HG03442 (cell line): ENCODE data around the gene PIGK.
A peak's percentile ranks its signal among the peaks of the same experiment; 100 is the strongest.
"Not testable (repeated sequence)": the region's sequence is repeated elsewhere in the genome, so short reads cannot be mapped to it uniquely, and the experiment has no call there.

ENCODE experiments used
- ATAC-seq: cut with Tn5 transposase; IDR thresholded peaks from one replicate; pipeline ENCODE4 v1.9.1; 2021; ENCODE audit warnings: mild to moderate bottlenecking, moderate library complexity; ENCODE audit not compliant: unreplicated experiment

PIGK gene

GRCh38 chr1:77197351-77197750 is 21.9 kb downstream of the PIGK start:
- ATAC-seq, result no peak

GRCh38 chr1:77193951-77194350 is 25.3 kb downstream of the PIGK start:
- no peak for ATAC-seq

- ATAC-seq, result no peak
Observed at GRCh38 chr1:77188770-77189169, 30.5 kb downstream of the PIGK start.

- ATAC-seq, result not testable (repeated sequence)
Observed at GRCh38 chr1:77186907-77187306, 32.3 kb downstream of the PIGK start.

GRCh38 chr1:77182083-77182482 is 37.1 kb downstream of the PIGK start:
- ATAC-seq, result no peak

GRCh38 chr1:77179632-77180031 is 39.6 kb downstream of the PIGK start:
- ATAC-seq, result no peak

- ATAC-seq, result no peak
Observed at GRCh38 chr1:77175230-77175844, 43.9 kb downstream of the PIGK start.

- ATAC-seq, result no peak
Observed at GRCh38 chr1:77170687-77171086, 48.5 kb downstream of the PIGK start.

GRCh38 chr1:77168358-77168757 is 50.9 kb downstream of the PIGK start:
- no peak for ATAC-seq

GRCh38 chr1:77164434-77164944 is 54.7 kb downstream of the PIGK start:
- ATAC-seq, result no peak

GRCh38 chr1:77159706-77160105 is 59.5 kb downstream of the PIGK start:
- not testable (repeated sequence) for ATAC-seq

- ATAC-seq, result no peak
Observed at GRCh38 chr1:77156214-77156613, 63.0 kb downstream of the PIGK start.

GRCh38 chr1:77146270-77146669 is 73.0 kb downstream of the PIGK start:
- no peak for ATAC-seq

- ATAC-seq, result no peak
Observed at GRCh38 chr1:77143529-77144121, 75.6 kb downstream of the PIGK start.

GRCh38 chr1:77139389-77139788 is 79.8 kb downstream of the PIGK start:
- no peak for ATAC-seq

GRCh38 chr1:77134359-77134758 is 84.9 kb downstream of the PIGK start:
- ATAC-seq, result no peak

GRCh38 chr1:77133731-77134358 is 85.4 kb downstream of the PIGK start:
- no peak for ATAC-seq

- peak; percentile 95 for ATAC-seq
Observed at GRCh38 chr1:77126307-77126706, 92.9 kb downstream of the PIGK start.

- ATAC-seq, result no peak
Observed at GRCh38 chr1:77121503-77121902, 97.7 kb downstream of the PIGK start.

GRCh38 chr1:77120950-77121349 is 98.3 kb downstream of the PIGK start:
- no peak for ATAC-seq

GRCh38 chr1:77118712-77119111 is 100.5 kb downstream of the PIGK start:
- ATAC-seq, result no peak

GRCh38 chr1:77104672-77105071 is 114.6 kb downstream of the PIGK start:
- ATAC-seq, result no peak
